Neural cell (in vitro differentiated cells): ENCODE measurements around the gene KLF12. TPM values are rescaled to one million over a fixed set of nuclear protein-coding genes. Genes with fewer than 3 reads are reported as not detected.

Experiments used
- H2AFZ ChIP-seq: fragments of 200-600, 300-800 bp; sonication (generic), shearing (Covaris generic); 2 replicates; pipeline ENCODE4 v1.6.0; 2014; ENCODE audit warnings: low read depth, mild to moderate bottlenecking, antibody characterized with exemption, low read length, moderate library complexity
- H3F3A ChIP-seq: fragments of 200-600 bp; shearing (Covaris generic); 2 replicates; pipeline ENCODE4 v1.6.1; 2016; ENCODE audit warnings: mild to moderate bottlenecking, moderate library complexity, mixed read lengths, antibody characterized with exemption, low read length; ENCODE audit not compliant: insufficient read depth, poor library complexity, severe bottlenecking
- H3K27ac ChIP-seq: fragments of 200-600, 300-800 bp; sonication (generic), shearing (Covaris generic); 2 replicates; pipeline ENCODE4 v1.5.1; 2014; ENCODE audit warnings: mild to moderate bottlenecking, low read length, moderate library complexity
- H3K27me3 ChIP-seq: fragments of 300-800, 200-600 bp; sonication (generic), shearing (Covaris generic); 2 replicates; pipeline ENCODE4 v1.6.0; 2014; ENCODE audit warnings: mild to moderate bottlenecking, low read depth, low read length, moderate library complexity; ENCODE audit not compliant: insufficient read depth
- H3K36me3 ChIP-seq: fragments of 300-800, 200-600 bp; sonication (generic), shearing (Covaris generic); 2 replicates; pipeline ENCODE4 v1.5.1; 2014; ENCODE audit warnings: mild to moderate bottlenecking, antibody characterized with exemption, low read length, moderate library complexity; ENCODE audit not compliant: insufficient read depth
- H3K4me2 ChIP-seq: fragments of 300-800, 200-600 bp; sonication (generic), shearing (Covaris generic); 2 replicates; pipeline ENCODE4 v1.6.0; 2014; ENCODE audit warnings: mild to moderate bottlenecking, low read length
- H3K4me3 ChIP-seq: fragments of 300-800, 200-600 bp; sonication (generic), shearing (Covaris generic); 2 replicates; pipeline ENCODE4 v1.5.1; 2014; ENCODE audit warnings: mild to moderate bottlenecking, low read length, moderate library complexity
- H3K79me2 ChIP-seq: fragments of 200-600 bp; shearing (Covaris generic); replicated peaks from 2 replicates; pipeline ENCODE4 v1.6.0; 2014; ENCODE audit warnings: mild to moderate bottlenecking, low read length, moderate library complexity; ENCODE audit not compliant: insufficient read depth
- H3K9ac ChIP-seq: fragments of 300-800, 200-600 bp; sonication (generic), shearing (Covaris generic); 2 replicates; pipeline ENCODE4 v1.6.1; 2016; ENCODE audit warnings: mild to moderate bottlenecking, low read length, mixed read lengths
- H3K9me2 ChIP-seq: fragments of 200-600 bp; shearing (Covaris generic); 2 replicates; pipeline ENCODE4 v1.6.1; 2016; ENCODE audit warnings: mild to moderate bottlenecking, low read length, mixed read lengths; ENCODE audit not compliant: insufficient read depth
- H3K9me3 ChIP-seq: fragments of 200-600, 300-800 bp; sonication (generic), shearing (Covaris generic); 2 replicates; pipeline ENCODE4 v1.6.1; 2016; ENCODE audit warnings: mild to moderate bottlenecking, mixed run types, low read length, moderate library complexity, mixed read lengths
- H4K20me1 ChIP-seq: fragments of 200-600 bp; shearing (Covaris generic); 2 replicates; pipeline ENCODE4 v1.6.1; 2016; ENCODE audit warnings: mild to moderate bottlenecking, mixed run types; ENCODE audit not compliant: insufficient read depth
- CTCF ChIP-seq: fragments of 450-650 bp; IDR thresholded peaks from 2 replicates; pipeline ENCODE4 v1.5.1; 2014; ENCODE audit warnings: antibody characterized with exemption, mild to moderate bottlenecking, moderate library complexity; ENCODE audit not compliant: poor library complexity, severe bottlenecking
- EP300 ChIP-seq: fragments of 450-650 bp; conservative IDR thresholded peaks from 2 replicates; pipeline ENCODE4 v1.6.1; 2014; ENCODE audit warnings: antibody characterized with exemption, mild to moderate bottlenecking, moderate library complexity; ENCODE audit not compliant: poor library complexity, severe bottlenecking
- EZH2 ChIP-seq: fragments of 200-600, 300-800 bp; shearing (Covaris generic), sonication (generic); IDR thresholded peaks from 2 replicates; pipeline ENCODE4 v1.6.1; 2014; ENCODE audit warnings: antibody characterized with exemption, low read length, borderline replicate concordance, mild to moderate bottlenecking; ENCODE audit not compliant: insufficient read depth, poor library complexity, severe bottlenecking
- MXI1 ChIP-seq: fragments of 450-650 bp; conservative IDR thresholded peaks from 2 replicates; pipeline ENCODE4 v1.6.1; 2014; ENCODE audit warnings: antibody characterized with exemption, mild to moderate bottlenecking; ENCODE audit not compliant: poor library complexity, severe bottlenecking
- POLR2AphosphoS5 ChIP-seq: IDR thresholded peaks from 2 replicates; pipeline ENCODE4 v1.6.1; 2012
- RAD21 ChIP-seq: fragments of 450-650 bp; conservative IDR thresholded peaks from 2 replicates; pipeline ENCODE4 v1.6.1; 2014; ENCODE audit warnings: antibody characterized with exemption, mild to moderate bottlenecking, moderate library complexity
- REST ChIP-seq: IDR thresholded peaks from 2 replicates; pipeline ENCODE4 v1.6.1; 2012; ENCODE audit warnings: borderline replicate concordance
- SMC3 ChIP-seq: fragments of 450-650 bp; conservative IDR thresholded peaks from 2 replicates; pipeline ENCODE4 v1.6.1; 2014; ENCODE audit warnings: antibody characterized with exemption, mild to moderate bottlenecking, moderate library complexity; ENCODE audit not compliant: poor library complexity
- TAF1 ChIP-seq: IDR thresholded peaks from 2 replicates; pipeline ENCODE4 v1.6.1; 2012; ENCODE audit warnings: low read depth
- polyA plus RNA-seq: library from polyadenylated mRNA; depleted of rRNA; stranded (reverse); fragments of >200 nt; gene quantifications from 2 replicates; pipeline ENCODE4 v1.2.3, GENCODE V29; 2014

The KLF12 gene
- polyA plus RNA-seq, 1 donor from 2014 or later, result 53.5 TPM

- no peaks in the 10 kb centered on the region for H3K9me2 ChIP-seq
- no peaks in the 10 kb centered on the region for H3K36me3 ChIP-seq
- H3K9ac ChIP-seq, result no peak overlapping the region
- H3K27me3 ChIP-seq, result no peaks in the 10 kb centered on the region
- TF ChIP-seq MXI1, result no peak
- TF ChIP-seq CTCF, result no peak
- TF ChIP-seq TAF1, result no peak
- TF ChIP-seq EZH2, result no peak
- no peak for TF ChIP-seq REST
- TF ChIP-seq POLR2AphosphoS5, result no peak
- no peak for TF ChIP-seq EP300
- no peak overlapping the region for H3K4me3 ChIP-seq
- H3F3A ChIP-seq, result no peaks in the 10 kb centered on the region
- H2AFZ ChIP-seq, result no peak overlapping the region
- no peaks in the 10 kb centered on the region for H3K9me3 ChIP-seq
- H3K4me2 ChIP-seq, result no peak overlapping the region
- H3K79me2 ChIP-seq, result peaks cover 75% of the 10 kb centered on the region
- H4K20me1 ChIP-seq, result no peaks in the 10 kb centered on the region
- H3K27ac ChIP-seq, result no peak overlapping the region
Observed at GRCh38 chr13:74090397-74090796, 43.8 kb downstream of the KLF12 start.

- Histone ChIP-seq H3F3A (peaks cover 3% of the 10 kb centered on the region), H4K20me1 (no peaks in the 10 kb centered on the region), H3K4me3 (no peak overlapping the region), H3K27ac (no peak overlapping the region), H3K27me3 (no peaks in the 10 kb centered on the region), H2AFZ (no peak overlapping the region), H3K9me2 (no peaks in the 10 kb centered on the region), H3K79me2 (peaks cover 84% of the 10 kb centered on the region), H3K36me3 (no peaks in the 10 kb centered on the region), H3K9me3 (no peaks in the 10 kb centered on the region), H3K9ac (no peak overlapping the region), H3K4me2 (no peak overlapping the region)
- no peak for TF ChIP-seq REST
- no peak for TF ChIP-seq CTCF
- TF ChIP-seq EP300, result no peak
- TF ChIP-seq EZH2, result no peak
- TF ChIP-seq SMC3, result no peak
- TF ChIP-seq TAF1, result no peak
- no peak for TF ChIP-seq POLR2AphosphoS5
- no peak for TF ChIP-seq MXI1
- no peak for TF ChIP-seq RAD21
Observed at GRCh38 chr13:74087357-74087756, 46.8 kb downstream of the KLF12 start.
